RWPE1 (cell line): ENCODE data around the gene BUD13.

Experiments
- CTCF ChIA-PET: fragments of 350-600 bp; sonication (Branson Sonifier 250); formaldehyde crosslinking; extraction: SDS; loops from one replicate; lab custom pipeline; 2021; lab: Yijun Ruan, JAX
- POLR2A ChIA-PET: fragments of 400-600 bp; formaldehyde crosslinking; extraction: SDS; loops from one replicate; lab custom pipeline; 2020; ENCODE audit warnings: antibody characterized with exemption; ENCODE audit not compliant: low non-redundant PET; lab: Yijun Ruan, JAX
- DNase-seq: peaks from one replicate; pipeline ENCODE4 v3.0.0; 2012; ENCODE audit warnings: low spot score
- H3K27ac ChIP-seq: fragments of 450-650 bp; 2 replicates; pipeline ENCODE4 v1.5.1; 2017
- CTCF ChIP-seq: fragments of 450-650 bp; conservative IDR thresholded peaks from 2 replicates; pipeline ENCODE4 v1.5.1; 2017; ENCODE audit warnings: low read depth, mild to moderate bottlenecking

BUD13 gene

GRCh38 chr11:116800610-116801009 is 27.8 kb upstream of the BUD13 start:
- TF ChIP-seq CTCF, result no peak
- ChIA-PET CTCF (interaction anchor here (0.5 kb wide), 1 partner anchor 12 kb away, joined by 3 read pairs; no protein-coding TSS in a partner anchor), POLR2A (no interaction called here)
- no peak for DNase-seq
- no peak overlapping the region for H3K27ac ChIP-seq

- H3K27ac ChIP-seq, result no peak overlapping the region
- no peak for DNase-seq
- ChIA-PET POLR2A (no interaction called here), CTCF (no interaction called here)
- no peak for TF ChIP-seq CTCF
These were observed 25.6 kb upstream of the BUD13 start for GRCh38 chr11:116798368-116798767.

GRCh38 chr11:116797816-116798215 is 25.0 kb upstream of the BUD13 start:
- H3K27ac ChIP-seq, result no peak overlapping the region
- ChIA-PET POLR2A (no interaction called here), CTCF (no interaction called here)
- TF ChIP-seq CTCF, result no peak
- DNase-seq, result no peak

GRCh38 chr11:116796548-116796947 is 23.8 kb upstream of the BUD13 start:
- TF ChIP-seq CTCF, result no peak
- no peak overlapping the region for H3K27ac ChIP-seq
- CTCF ChIA-PET, result interaction anchor here (0.6 kb wide), 1 partner anchor 313 kb away, joined by 3 read pairs; no protein-coding TSS in a partner anchor
- POLR2A ChIA-PET, result no interaction called here
- DNase-seq, result no peak

GRCh38 chr11:116794851-116795250 is 22.1 kb upstream of the BUD13 start:
- no peak for TF ChIP-seq CTCF
- CTCF ChIA-PET, result interaction anchor here (0.6 kb wide), 1 partner anchor 333 kb away, joined by 6 read pairs; no protein-coding TSS in a partner anchor
- no peak overlapping the region for H3K27ac ChIP-seq
- DNase-seq, result no peak
- POLR2A ChIA-PET, result no interaction called here

GRCh38 chr11:116793772-116794097 is 20.9 kb upstream of the BUD13 start:
- ChIA-PET POLR2A (no interaction called here), CTCF (interaction anchor here (0.6 to 0.8 kb wide), 4 partner anchors 36 to 821 kb away, joined by 3 read pairs; partner anchors contain the start of gene APOC3)
- no peak overlapping the region for H3K27ac ChIP-seq
- no peak for DNase-seq
- TF ChIP-seq CTCF, result no peak
